Lung (tissue), 12 donors: ENCODE measurements around the gene EIF5AL1. TPM values are rescaled to one million over a fixed set of nuclear protein-coding genes. Genes with fewer than 3 reads are reported as not detected.

Source experiments
- ATAC-seq: fragments of 200-7000 bp; cut with Tn5 transposase; one replicate; pipeline ENCODE4 v1.9.1; 2020; ENCODE audit warnings: moderate number of reproducible peaks; ENCODE audit not compliant: insufficient read depth, low FRiP score
- DNase-seq, 3 donors: peaks; one replicate each; pipeline ENCODE4 v3.0.0-alpha.2; 2013 to 2017
- H3K27ac ChIP-seq, 2 donors: one replicate each; pipeline ENCODE4 v1.5.1; 2013; ENCODE audit warnings: mild to moderate bottlenecking in 2 of 2, moderate library complexity in 2 of 2, control low read depth in 1 of 2, inconsistent platforms in 1 of 2, low read depth in 1 of 2, low read length in 1 of 2
- H3K27me3 ChIP-seq, 3 donors: one replicate each; pipeline ENCODE4 v1.5.1; 2013; ENCODE audit warnings: low read length in 2 of 3; ENCODE audit not compliant: control insufficient read depth in 3 of 3, insufficient read depth in 3 of 3
- H3K36me3 ChIP-seq, 4 donors: one replicate each; pipeline ENCODE4 v1.5.1; 2013; ENCODE audit warnings: low read length in 4 of 4, mild to moderate bottlenecking in 1 of 4, moderate library complexity in 1 of 4; ENCODE audit not compliant: control insufficient read depth in 4 of 4, insufficient read depth in 4 of 4
- H3K4me1 ChIP-seq, 5 donors: one replicate each; pipeline ENCODE4 v1.5.1; 2013; ENCODE audit warnings: low read length in 5 of 5, mild to moderate bottlenecking in 2 of 5, moderate library complexity in 1 of 5; ENCODE audit not compliant: control insufficient read depth in 5 of 5, insufficient read depth in 5 of 5
- H3K4me3 ChIP-seq: one replicate; pipeline ENCODE4 v1.5.1; 2013; ENCODE audit warnings: mild to moderate bottlenecking, control low read depth, moderate library complexity
- H3K9ac ChIP-seq, 2 donors: one replicate each; pipeline ENCODE4 v1.5.1; 2013; ENCODE audit warnings: low read length in 2 of 2, control low read depth in 1 of 2; ENCODE audit not compliant: insufficient read depth in 1 of 2
- H3K9me3 ChIP-seq, 4 donors: one replicate each; pipeline ENCODE4 v1.5.1; 2013; ENCODE audit warnings: low read length in 3 of 4, mild to moderate bottlenecking in 1 of 4, moderate library complexity in 1 of 4; ENCODE audit not compliant: control insufficient read depth in 4 of 4, insufficient read depth in 3 of 4
- CTCF ChIP-seq: IDR thresholded peaks from 2 replicates; pipeline ENCODE4 v1.5.1; 2012; ENCODE audit warnings: mild to moderate bottlenecking; ENCODE audit errors: control extremely low read depth, extremely low read depth
- WGBS, 2 donors: extraction: QIAGEN DNeasy Blood & Tissue Kit; methylation state at CpG; one replicate each; pipeline ENCODE4 v1.1.7; 2013; 5-methylcytosine and 5-hydroxymethylcytosine counted together
- polyA plus RNA-seq, 2 donors: library from polyadenylated mRNA; stranded (reverse); fragments of 200-250 nt; gene quantifications; one replicate each; pipeline ENCODE4 v1.2.1, GENCODE V29; 2013
- total RNA-seq, 2 donors: library from RNA; depleted of rRNA in 1 of 2; stranded (reverse); fragments of >200 nt in 1 of 2; gene quantifications; one replicate each; pipeline ENCODE4 v1.2.1, GENCODE V29; 2014 to 2021
- donor health status: control.
- donor health status: control.
- donor health status: Bipolar disorder and iron deficiency.
- donor health status: healthy.
- donor health status: DM: yes; HTN: yes; CAD: no.

The EIF5AL1 gene
- total and polyA plus RNA-seq, 4 donors = 0.14 to 0.88 (median 0.69) TPM

DNA sequence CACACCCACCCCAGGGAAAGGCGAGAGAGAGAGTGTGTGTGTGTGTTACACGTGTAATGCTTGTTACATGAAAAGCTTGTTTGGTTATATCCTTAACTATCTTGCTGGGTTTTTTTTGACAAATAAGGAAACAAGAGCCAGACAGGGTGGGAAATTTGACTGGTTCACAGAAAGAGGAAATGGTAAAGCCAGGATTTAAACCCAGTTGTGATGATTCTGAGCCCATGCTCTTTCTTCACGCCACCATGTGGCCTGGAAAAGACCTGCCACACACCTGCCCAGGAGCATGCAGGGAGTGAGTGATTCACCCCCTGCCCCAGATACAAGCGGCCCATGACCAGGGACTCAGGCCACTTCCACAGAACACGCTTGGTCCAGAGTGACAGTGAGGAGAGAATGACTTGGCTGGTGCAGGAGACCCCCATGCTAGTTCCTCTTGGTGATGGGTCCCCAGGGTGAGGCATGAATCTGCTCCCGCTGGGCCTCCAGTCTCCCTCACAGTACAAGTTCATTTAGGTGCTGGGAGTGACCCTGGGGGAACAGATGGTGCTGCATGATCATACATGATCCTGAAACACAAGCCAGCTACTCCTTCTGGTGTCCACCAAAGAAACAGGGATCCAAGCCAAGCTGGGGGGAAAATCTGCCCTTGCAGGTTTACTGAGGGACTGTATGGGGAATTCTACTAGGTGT lies 21.0 kb upstream of the EIF5AL1 start:
- no peak overlapping the region for H3K9ac ChIP-seq
- DNase-seq (no peak), ATAC-seq (no peak)
- no peak overlapping the region for H3K27ac ChIP-seq
- no peak for TF ChIP-seq CTCF
- H3K27me3 ChIP-seq = no peaks in the 10 kb centered on the region
- H3K4me1 ChIP-seq = peaks cover 0 to 15% (median 11%) of the 10 kb centered on the region in 5 donors
- no peak overlapping the region for H3K4me3 ChIP-seq
- WGBS, 2 donors = 87% methylated on average over 6 of the region's 6 CpGs
- no peaks in the 10 kb centered on the region for H3K9me3 ChIP-seq
- H3K36me3 ChIP-seq = no peaks in the 10 kb centered on the region

DNA sequence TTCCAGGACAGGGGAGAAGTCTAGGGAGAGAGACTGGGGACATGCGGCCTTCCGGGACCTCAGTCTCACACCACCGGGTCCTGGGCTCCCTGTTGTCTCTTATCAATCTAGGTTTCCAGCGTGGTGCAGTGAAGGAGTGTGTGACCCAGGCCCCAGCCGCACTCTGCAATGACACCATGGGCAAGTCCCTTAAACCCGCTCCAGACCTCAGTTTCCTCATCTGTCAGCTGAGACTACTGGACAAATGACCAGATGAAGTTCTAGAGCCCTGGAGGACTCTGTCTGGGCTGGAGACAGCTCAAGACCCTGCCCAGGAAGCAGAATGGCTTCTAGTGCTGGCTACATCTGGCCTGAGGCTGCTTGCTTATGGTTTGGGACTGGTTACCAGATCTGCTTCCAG lies 20.1 kb upstream of the EIF5AL1 start:
- WGBS, 2 donors = 97 to 100% methylated on average over 6 of the region's 6 CpGs
- Histone ChIP-seq H3K27ac (no peak overlapping the region), H3K36me3 (no peaks in the 10 kb centered on the region), H3K9me3 (no peaks in the 10 kb centered on the region), H3K9ac (no peak overlapping the region), H3K27me3 (no peaks in the 10 kb centered on the region), H3K4me1 (peaks cover 0 to 15% (median 11%) of the 10 kb centered on the region in 5 donors), H3K4me3 (no peak overlapping the region)
- DNase-seq (no peak), ATAC-seq (no peak)
- no peak for TF ChIP-seq CTCF

- Histone ChIP-seq H3K36me3 (no peaks in the 10 kb centered on the region), H3K9ac (no peak overlapping the region), H3K27me3 (no peaks in the 10 kb centered on the region), H3K4me3 (no peak overlapping the region), H3K9me3 (no peaks in the 10 kb centered on the region), H3K27ac (no peak overlapping the region), H3K4me1 (peaks cover 0 to 15% (median 11%) of the 10 kb centered on the region in 5 donors)
- DNase-seq = no peak
- ATAC-seq = no peak
- no peak for TF ChIP-seq CTCF
- 79 to 84% methylated on average over 3 of the region's 3 CpGs for WGBS, 2 donors
These were observed 19.5 kb upstream of the EIF5AL1 start for GRCh38 chr10:79492839-79493238.

DNA sequence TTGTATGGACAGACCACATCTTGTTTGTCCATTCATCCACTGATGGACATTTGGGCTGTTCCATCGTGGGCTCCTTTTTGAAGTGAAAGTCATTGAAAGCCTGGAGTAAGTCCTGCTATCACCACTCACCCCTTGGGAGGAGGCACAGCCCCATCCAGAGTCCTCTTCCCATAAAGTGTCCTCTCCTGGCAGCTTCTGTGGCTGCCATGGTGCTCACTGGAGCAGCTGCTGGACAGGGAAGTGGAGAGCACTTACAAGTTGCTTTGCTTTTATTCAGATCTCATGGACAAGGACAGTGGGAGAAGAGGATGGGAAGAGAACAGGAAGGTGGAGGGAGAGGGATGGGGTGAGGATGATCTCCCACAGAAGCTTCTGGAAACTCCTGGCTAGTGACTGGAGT lies 18.5 kb upstream of the EIF5AL1 start:
- Histone ChIP-seq H3K4me1 (peaks cover 0 to 15% (median 11%) of the 10 kb centered on the region in 5 donors), H3K27ac (no peak overlapping the region), H3K9me3 (no peaks in the 10 kb centered on the region), H3K36me3 (no peaks in the 10 kb centered on the region), H3K27me3 (peaks cover 0 to 2% (median 0%) of the 10 kb centered on the region in 3 donors), H3K4me3 (no peak overlapping the region), H3K9ac (no peak overlapping the region)
- 65 to 67% methylated on average over 1 of the region's 1 CpG for WGBS, 2 donors
- ATAC-seq (no peak), DNase-seq (no peak)
- TF ChIP-seq CTCF = no peak
